Gastroesophageal sphincter (tissue), 2 donors: ENCODE results near the gene METRNL.

Experiments used
- EP300 ChIP-seq: sonication (generic); formaldehyde crosslinking; IDR thresholded peaks from one replicate; pipeline ENCODE4 v1.6.1; 2017; ENCODE audit warnings: antibody characterized with exemption, mild to moderate bottlenecking
- POLR2AphosphoS5 ChIP-seq: sonication (generic); formaldehyde crosslinking; IDR thresholded peaks from one replicate; pipeline ENCODE4 v1.6.1; 2017; ENCODE audit warnings: antibody characterized with exemption

- no peak for TF ChIP-seq EP300
- TF ChIP-seq POLR2AphosphoS5: no peak
Observed at GRCh38 chr17:83136931-83137330, 57.5 kb downstream of the METRNL start.
